Adrenal gland (tissue), 12 donors: ENCODE results near the gene SNX2. TPM values are rescaled to one million over a fixed set of nuclear protein-coding genes. Genes with fewer than 3 reads are reported as not detected.

ENCODE experiments used
- DNase-seq, 7 donors: peaks; one replicate each; pipeline ENCODE4 v3.0.0-alpha.2; 2019 to 2020
- H3K27ac ChIP-seq, 5 donors: fragments of 200-600 bp; sonication (generic) in 4 of 5; 1 replicate in 3 of 5; 2 replicates in 2 of 5; pipeline versions ENCODE4 v1.5.1 to v1.8.0; 2016 to 2020; ENCODE audit warnings: mild to moderate bottlenecking in 1 of 5
- H3K27me3 ChIP-seq: fragments of 200-600 bp; 2 replicates; pipeline ENCODE4 v1.8.0; 2021
- H3K36me3 ChIP-seq, 2 donors: fragments of 200-600 bp; replicated peaks in 1 of 2; 1 replicate in 1 of 2; 2 replicates in 1 of 2; pipeline versions ENCODE4 v1.5.1 to v1.8.0; 2018 to 2022
- H3K4me1 ChIP-seq, 2 donors: fragments of 200-600 bp; replicated peaks in 1 of 2; 1 replicate in 1 of 2; 2 replicates in 1 of 2; pipeline versions ENCODE4 v1.5.1 to v1.8.0; 2018 to 2021
- H3K4me3 ChIP-seq, 4 donors: fragments of 200-600 bp; sonication (generic) in 3 of 4; one replicate each; pipeline ENCODE4 v1.5.1; 2016 to 2018
- H3K9me3 ChIP-seq, 3 donors: fragments of 200-600 bp; sonication (generic) in 1 of 3; replicated peaks in 1 of 3; 1 replicate in 2 of 3; 2 replicates in 1 of 3; pipeline versions ENCODE4 v1.5.1 to v1.8.0; 2016 to 2021
- CTCF ChIP-seq, 6 experiments: fragments of 450-650 bp in 4 of 6; fragments of 200-600 bp in 2 of 6; sonication (generic) in 1 of 6; IDR thresholded peaks; 1 replicate in 5 of 6; 2 replicates in 1 of 6; pipeline versions ENCODE4 v1.5.1 to v1.8.0; 2016 to 2021; ENCODE audit warnings: antibody characterized with exemption in 6 of 6, mild to moderate bottlenecking in 2 of 6, moderate library complexity in 1 of 6
- POLR2A ChIP-seq, 2 donors: fragments of 450-650 bp; IDR thresholded peaks; one replicate each; pipeline ENCODE4 v1.6.1; 2017; ENCODE audit warnings: antibody characterized with exemption in 2 of 2, mild to moderate bottlenecking in 2 of 2, moderate library complexity in 1 of 2
- WGBS, 4 donors: extraction: QIAGEN DNeasy Blood & Tissue Kit in 2 of 4; methylation state at CpG; one replicate each; pipeline versions ENCODE4 v1.1.5 to v1.1.7; 2013 to 2017; 5-methylcytosine and 5-hydroxymethylcytosine counted together
- intact Hi-C, 2 donors: fragments of 100-400 bp; cut with DNase I; formaldehyde crosslinking; loops; one replicate each; pipeline versions ENCODE4 v1.14.1 to v1.15.0; 2022 to 2023
- polyA plus RNA-seq, 3 donors: library from polyadenylated mRNA; stranded (reverse); fragments of 200-250 nt in 2 of 3; fragments of 350-450 nt in 1 of 3; fragmentation: Illumina TruSeq in 1 of 3; extraction: RNeasy Lipid Tissue Mini Kit (QIAGEN cat#74804) in 1 of 3; gene quantifications; one replicate each; pipeline ENCODE4 v1.2.3, GENCODE V29; 2013 to 2014
- total RNA-seq, 9 donors: library from RNA; depleted of rRNA in 4 of 9; stranded (reverse); fragments of >200 nt in 4 of 9; fragments of 120-200 nt in 1 of 9; fragmentation: NEBNext Ultra II Directional in 1 of 9; extraction: Animal tissue kit (Norgen Biotek cat#: 25700) in 1 of 9; gene quantifications; one replicate each; pipeline versions ENCODE4 v1.1.0 to v1.2.4, GENCODE V29; 2013 to 2023
- donor health status: healthy with polysubstance abuse.
- donor health status: Bipolar disorder and iron deficiency.
- donor health status: DM: yes; HTN: yes; CAD: no.
- donor health status: DM: no; HTN: no; CAD: no.
- donor health status: DM: no; HTN: no; CAD: no.
- donor health status: DM: yes; HTN: yes; CAD: no.

SNX2 gene
- total and polyA plus RNA-seq, 12 donors = 14.7 to 97.2 (median 67.0) TPM

DNA sequence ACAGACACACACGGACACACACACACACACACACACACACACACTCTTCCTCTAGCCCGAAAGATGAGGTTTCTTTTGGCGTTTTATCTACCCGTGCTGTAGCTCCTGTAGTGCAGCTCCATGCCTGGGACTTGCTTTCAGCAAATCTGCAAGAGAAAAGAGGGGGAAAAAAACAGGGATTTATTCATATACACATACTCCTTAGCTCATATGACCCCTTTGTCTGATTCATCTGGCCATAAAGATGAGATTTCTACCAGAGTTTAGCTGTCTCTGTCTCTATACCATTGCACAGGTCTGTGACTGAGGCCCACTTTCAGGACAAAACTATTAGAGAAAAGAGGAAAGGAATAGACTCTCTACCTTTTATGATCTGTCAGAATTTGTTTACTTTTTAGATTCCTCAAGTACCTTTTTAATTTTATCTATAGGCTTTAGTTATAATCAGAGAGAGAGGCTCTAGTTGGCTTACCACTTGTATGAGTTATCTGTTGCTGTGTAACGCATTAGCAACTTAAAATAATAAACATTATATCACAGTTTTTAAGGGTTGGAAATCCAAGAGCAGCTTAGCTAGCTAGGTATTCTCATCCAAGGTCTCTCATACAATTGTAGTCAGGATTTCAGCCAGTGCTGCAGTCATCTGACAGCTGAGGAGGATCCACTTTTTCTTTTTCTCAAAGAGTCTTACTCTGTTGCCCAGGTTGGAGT is 14.7 kb downstream of the SNX2 start:
- Histone ChIP-seq H3K36me3 (no peaks in the 10 kb centered on the region), H3K27me3 (no peaks in the 10 kb centered on the region), H3K4me1 (no peaks in the 10 kb centered on the region), H3K4me3 (no peak overlapping the region), H3K27ac (no peak overlapping the region), H3K9me3 (no peaks in the 10 kb centered on the region)
- no peak for TF ChIP-seq CTCF (IDR thresholded peaks at IDR 0.05)
- no peak for TF ChIP-seq POLR2A (IDR thresholded peaks at IDR 0.05)
- 82 to 93% (median 92%) methylated on average over 5 of the region's 5 CpGs for WGBS, 4 donors
- intact Hi-C loops = no loop called here
- no peak for DNase-seq

GRCh38 chr5:122790354-122791103 is 15.6 kb downstream of the SNX2 start:
- Histone ChIP-seq H3K27ac (no peak overlapping the region), H3K27me3 (no peaks in the 10 kb centered on the region), H3K9me3 (no peaks in the 10 kb centered on the region), H3K4me3 (no peak overlapping the region), H3K4me1 (peaks cover 0 to 6% of the 10 kb centered on the region in 2 donors), H3K36me3 (no peaks in the 10 kb centered on the region)
- 91 to 98% (median 94%) methylated on average over 2 to 5 of the region's 5 CpGs for WGBS, 4 donors
- intact Hi-C loops = no loop called here
- no peak for DNase-seq
- TF ChIP-seq CTCF (IDR thresholded peaks at IDR 0.05) (no peak), POLR2A (IDR thresholded peaks at IDR 0.05) (no peak)

- 92 to 98% (median 96%) methylated on average over 2 of the region's 2 CpGs for WGBS, 4 donors
- no peaks in the 10 kb centered on the region for H3K9me3 ChIP-seq
- no peak for DNase-seq
- peaks cover 0 to 5% of the 10 kb centered on the region in 2 donors for H3K4me1 ChIP-seq
- no peaks in the 10 kb centered on the region for H3K27me3 ChIP-seq
- no peak overlapping the region for H3K27ac ChIP-seq
- H3K4me3 ChIP-seq = no peak overlapping the region
- intact Hi-C loops = no loop called here
- TF ChIP-seq CTCF (IDR thresholded peaks at IDR 0.05) (no peak), POLR2A (IDR thresholded peaks at IDR 0.05) (no peak)
- H3K36me3 ChIP-seq = peaks cover 0 to 26% of the 10 kb centered on the region in 2 donors
Measured at GRCh38 chr5:122805481-122805880, 30.6 kb downstream of the SNX2 start.

DNA sequence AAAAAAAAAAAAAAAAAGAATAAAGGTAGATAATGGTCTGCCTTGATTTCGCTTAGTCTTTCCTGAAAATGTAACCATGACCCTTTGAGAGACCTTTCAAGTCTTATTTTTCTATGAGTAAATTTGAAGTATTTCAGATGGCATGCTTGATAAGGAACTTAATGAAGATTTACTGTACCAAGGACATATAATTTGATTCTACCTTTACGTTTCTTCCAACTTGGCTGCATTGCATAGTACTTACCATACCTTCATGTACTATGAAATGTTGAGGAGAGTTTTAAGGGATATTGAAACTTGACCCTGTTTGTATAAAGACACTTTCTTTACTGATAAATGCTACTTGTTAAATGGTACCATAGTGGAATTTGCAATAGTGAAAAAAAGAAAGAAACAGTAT is 35.5 kb downstream of the SNX2 start:
- Histone ChIP-seq H3K4me1 (peaks cover 0 to 5% of the 10 kb centered on the region in 2 donors), H3K27ac (no peak overlapping the region), H3K36me3 (peaks cover 0 to 7% of the 10 kb centered on the region in 2 donors), H3K9me3 (no peaks in the 10 kb centered on the region), H3K27me3 (no peaks in the 10 kb centered on the region), H3K4me3 (no peak overlapping the region)
- no peak for TF ChIP-seq POLR2A (IDR thresholded peaks at IDR 0.05)
- no peak for TF ChIP-seq CTCF (IDR thresholded peaks at IDR 0.05)
- DNase-seq = no peak
- intact Hi-C loops = no loop called here
- 69 to 96% (median 77%) methylated on average over 2 of the region's 2 CpGs for WGBS, 4 donors
